HG03280 (cell line): Measurements from ENCODE around the gene CCDC63.
"Not testable (repeated sequence)": the region's sequence is repeated elsewhere in the genome, so short reads cannot be mapped to it uniquely, and the experiment has no call there.

Experiments
- ATAC-seq: cut with Tn5 transposase; IDR thresholded peaks from one replicate; pipeline ENCODE4 v1.9.1; 2021; ENCODE audit warnings: mild to moderate bottlenecking, moderate library complexity; ENCODE audit not compliant: unreplicated experiment

CCDC63 gene

GRCh38 chr12:110948041-110948440, 101.3 kb downstream of the CCDC63 start:
- no peak for ATAC-seq

- not testable (repeated sequence) for ATAC-seq
Measured at GRCh38 chr12:110950466-110950865, 103.7 kb downstream of the CCDC63 start.

GRCh38 chr12:110950867-110951266, 104.1 kb downstream of the CCDC63 start:
- ATAC-seq = not testable (repeated sequence)
